ENCODE measurements around the gene PGA5.

- no peak for TF ChIP-seq CTCF (IDR thresholded peaks at IDR 0.05; ENCODE audit: borderline replicate concordance, extremely low read depth, low read length, poor library complexity, severe bottlenecking)
- no peak for TF ChIP-seq EZH2 (IDR thresholded peaks at IDR 0.05; ENCODE audit: borderline replicate concordance, low read depth, low read length, severe bottlenecking)
These were observed 57.8 kb downstream of the PGA5 start for GRCh38 chr11:61298663-61299244.

All from DND-41 (cell line).